GM19324 (cell line): Measurements from ENCODE around the gene ZNF260.
"Not testable (repeated sequence)": the region's sequence is repeated elsewhere in the genome, so short reads cannot be mapped to it uniquely, and the experiment has no call there.

Experiments
- ATAC-seq: cut with Tn5 transposase; IDR thresholded peaks from one replicate; pipeline ENCODE4 v1.9.1; 2021; ENCODE audit warnings: mild to moderate bottlenecking, moderate library complexity; ENCODE audit not compliant: unreplicated experiment, low FRiP score

Gene ZNF260

DNA sequence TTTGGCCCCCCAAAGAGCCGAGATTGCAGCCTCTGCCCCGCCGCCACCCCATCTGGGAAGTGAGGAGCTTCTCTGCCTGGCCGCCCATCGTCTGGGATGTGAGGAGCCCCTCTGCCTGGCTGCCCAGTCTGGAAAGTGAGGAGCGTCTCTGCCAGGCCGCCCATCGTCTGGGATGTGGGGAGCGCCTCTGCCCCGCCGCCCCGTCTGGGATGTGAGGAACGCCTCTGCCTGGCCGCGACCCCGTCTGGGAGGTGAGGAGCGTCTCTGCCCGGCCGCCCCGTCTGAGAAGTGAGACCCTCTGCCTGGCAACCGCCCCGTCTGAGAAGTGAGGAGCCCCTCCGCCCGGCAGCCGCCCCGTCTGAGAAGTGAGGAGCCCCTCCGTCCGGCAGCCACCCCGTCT lies 37.2 kb downstream of the ZNF260 start:
- not testable (repeated sequence) for ATAC-seq

DNA sequence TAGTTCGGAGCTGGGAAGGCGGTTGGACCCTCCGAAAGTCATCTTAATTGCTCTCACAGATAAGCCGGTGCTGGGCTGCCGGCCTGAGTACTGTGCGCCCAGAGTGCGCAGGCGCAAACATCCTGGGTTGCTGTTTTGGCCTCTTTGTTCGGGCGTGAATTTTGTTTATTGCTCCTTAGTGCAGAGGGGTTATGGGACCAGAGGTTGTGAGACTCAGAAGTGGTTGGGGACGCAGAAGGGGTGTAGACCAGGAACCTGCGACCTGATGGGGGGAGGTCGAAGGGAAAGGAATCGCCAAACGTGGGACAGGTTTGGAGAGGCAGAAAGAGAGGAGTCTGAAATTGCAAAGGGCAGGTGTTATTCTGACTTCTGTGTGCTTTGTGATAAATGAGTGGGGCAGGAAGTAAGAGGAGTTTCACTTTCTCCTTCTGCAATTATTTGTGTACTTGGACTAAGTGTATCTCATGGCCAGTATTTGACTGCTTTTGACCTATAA lies 38.1 kb downstream of the ZNF260 start:
- no peak for ATAC-seq

DNA sequence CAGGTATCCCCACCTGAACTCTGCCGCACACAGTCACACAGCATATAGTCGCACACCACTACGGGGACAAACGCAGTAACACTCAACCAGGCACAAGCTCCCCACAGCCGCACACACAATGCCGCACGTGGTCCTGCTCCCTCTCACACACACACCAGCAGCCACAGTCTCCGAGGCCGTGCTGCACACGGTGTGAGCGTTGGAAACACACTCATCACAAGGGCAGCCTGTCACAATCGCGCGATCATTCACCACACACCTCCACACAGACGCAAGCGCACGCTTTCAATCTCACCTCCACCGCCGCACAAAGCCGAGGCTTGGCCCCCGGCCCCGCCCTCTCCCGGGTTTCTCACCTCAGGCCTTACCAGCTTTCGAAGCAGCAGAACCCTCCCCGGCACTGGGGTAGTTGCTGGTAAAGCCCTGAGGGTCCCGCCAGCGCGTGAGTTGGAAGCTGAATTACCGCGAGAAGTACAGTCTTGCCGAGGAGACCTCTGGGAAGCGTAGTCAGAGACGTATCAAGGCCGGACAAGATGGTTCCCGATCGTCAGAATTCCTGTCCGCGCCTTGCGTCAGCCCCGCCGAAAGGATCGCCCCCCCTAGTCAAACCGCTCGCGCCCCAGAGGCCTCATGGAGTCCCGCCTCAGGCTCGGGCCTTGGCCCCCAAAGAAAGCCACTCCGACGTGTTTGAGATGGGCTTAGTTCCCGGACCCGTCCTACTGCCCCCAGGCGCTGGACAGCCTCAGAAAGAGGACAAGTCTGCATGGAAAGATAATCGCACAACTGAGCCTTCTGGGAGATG lies 38.8 kb downstream of the ZNF260 start, which contains the start of gene ZNF566:
Gene ZNF566, minus strand, starts transcription at position 444 of the 802 bp plus-strand sequence. CDS start 13,004 bp downstream, outside the sequence.
- peak; percentile 96 for ATAC-seq

DNA sequence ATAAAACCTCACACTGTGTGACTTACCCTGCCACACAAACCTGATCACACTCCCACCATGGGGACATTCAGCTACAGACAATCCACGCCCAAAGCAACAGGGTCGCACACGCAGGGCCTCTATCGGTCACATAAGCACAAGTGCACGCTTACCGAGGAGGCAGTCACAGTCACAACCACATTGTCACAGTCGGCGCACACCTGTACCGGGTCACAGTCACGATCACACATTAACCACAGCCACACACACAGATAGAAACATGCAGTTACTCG lies 39.3 kb downstream of the ZNF260 start:
- ATAC-seq = no peak

DNA sequence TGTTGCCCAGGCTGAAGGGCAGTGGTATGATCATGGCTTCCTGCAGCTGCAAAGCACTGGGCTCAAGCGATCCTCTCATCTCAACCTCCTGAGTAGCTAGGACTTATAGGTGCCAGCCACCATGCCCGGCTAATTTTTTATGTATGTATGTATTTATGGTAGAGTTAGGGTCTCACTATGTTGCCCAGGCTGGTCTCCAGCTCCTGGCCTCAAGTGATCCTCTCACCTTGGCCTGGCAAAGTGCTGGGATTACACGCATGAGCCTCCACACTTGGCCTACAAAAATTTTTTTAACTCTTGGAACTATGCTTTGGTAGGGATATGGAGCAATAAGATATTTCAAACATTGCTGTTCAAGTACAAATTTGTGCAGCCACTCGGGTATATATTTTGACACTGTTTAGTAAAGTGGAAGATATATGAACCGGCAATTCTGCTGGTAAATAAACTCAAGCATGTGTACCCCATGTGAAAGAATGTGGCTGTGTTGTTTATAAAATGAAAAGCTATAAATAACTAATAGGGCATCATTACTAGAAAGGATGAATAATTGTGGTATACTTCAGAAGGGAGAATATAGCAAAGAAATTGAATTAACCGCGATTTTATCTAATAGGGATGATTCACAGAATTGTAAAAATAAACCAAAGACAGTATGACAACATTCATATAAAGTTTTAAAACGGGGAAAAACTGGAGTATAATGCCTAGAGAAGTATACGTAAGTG lies 39.8 kb downstream of the ZNF260 start:
- ATAC-seq = no peak

DNA sequence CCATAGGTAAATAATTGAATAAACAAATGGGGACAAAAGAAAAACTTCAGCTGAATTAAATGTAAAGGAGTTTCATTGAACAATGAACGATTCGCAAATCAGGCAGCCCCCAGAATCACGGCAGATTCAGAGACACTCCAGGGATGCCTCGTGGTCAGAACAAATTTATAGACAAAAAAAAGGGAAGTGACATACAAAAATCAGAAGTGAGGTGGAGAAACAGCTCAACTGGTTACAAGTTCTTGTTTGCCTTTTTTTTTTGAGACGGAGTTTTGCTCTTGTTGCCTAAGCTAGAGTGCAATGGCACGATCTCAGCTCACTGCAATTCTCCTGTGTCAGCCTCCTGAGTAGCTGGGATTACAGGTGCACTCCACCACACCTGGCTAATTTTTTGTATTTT lies 44.4 kb downstream of the ZNF260 start:
- ATAC-seq = no peak

DNA sequence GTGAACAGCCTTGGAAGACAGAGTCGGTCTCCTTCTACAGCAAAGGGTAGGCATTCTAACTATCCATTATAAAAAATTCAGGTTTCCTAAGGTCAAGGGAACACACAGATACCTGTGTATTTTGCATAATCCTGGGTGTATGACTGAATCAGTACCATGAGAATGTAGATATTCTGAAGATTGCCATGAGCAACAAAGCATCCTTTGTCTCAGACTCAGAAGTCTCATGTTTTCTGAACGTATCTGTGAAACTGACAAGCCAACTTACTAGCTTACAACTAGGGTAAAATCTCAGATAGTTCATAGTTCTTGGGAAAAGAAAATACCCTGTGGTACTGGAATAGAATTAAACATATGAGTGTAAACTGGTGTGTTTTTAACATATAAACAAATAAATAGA lies 45.2 kb downstream of the ZNF260 start:
- ATAC-seq = no peak
